Hepatocyte (in vitro differentiated cells): ENCODE results near the gene SLC44A1. TPM values are rescaled to one million over a fixed set of nuclear protein-coding genes. Genes with fewer than 3 reads are reported as not detected.

Experiments
- DNase-seq: peaks from one replicate; pipeline ENCODE4 v3.0.0-alpha.2; 2016; ENCODE audit warnings: low spot score
- H2AFZ ChIP-seq: fragments of 200-600 bp; sonication (generic); 2 replicates; pipeline ENCODE4 v1.6.0; 2016; ENCODE audit warnings: antibody characterized with exemption, mild to moderate bottlenecking
- H3K27ac ChIP-seq: fragments of 200-600 bp; sonication (generic); 2 replicates; pipeline ENCODE4 v1.5.1; 2016; ENCODE audit warnings: mild to moderate bottlenecking
- H3K27me3 ChIP-seq: fragments of 200-600 bp; sonication (generic); 2 replicates; pipeline ENCODE4 v1.6.1; 2016
- H3K36me3 ChIP-seq: fragments of 200-600 bp; sonication (generic); replicated peaks from 2 replicates; pipeline ENCODE4 v1.5.1; 2016; ENCODE audit warnings: low read depth; ENCODE audit not compliant: insufficient read depth
- H3K4me1 ChIP-seq: fragments of 200-600 bp; sonication (generic); 2 replicates; pipeline ENCODE4 v1.5.1; 2016; ENCODE audit warnings: mild to moderate bottlenecking, moderate library complexity; ENCODE audit not compliant: insufficient read depth
- H3K4me2 ChIP-seq: fragments of 200-600 bp; sonication (generic); 2 replicates; pipeline ENCODE4 v1.6.0; 2016
- H3K4me3 ChIP-seq: fragments of 200-600 bp; sonication (generic); 2 replicates; pipeline ENCODE4 v1.5.1; 2016; ENCODE audit warnings: mild to moderate bottlenecking
- H3K79me2 ChIP-seq: fragments of 200-600 bp; sonication (generic); 2 replicates; pipeline ENCODE4 v1.6.0; 2017; ENCODE audit warnings: mild to moderate bottlenecking
- H3K9me2 ChIP-seq: fragments of 200-600 bp; sonication (generic); replicated peaks from 2 replicates; pipeline ENCODE4 v1.6.0; 2017; ENCODE audit warnings: mild to moderate bottlenecking; ENCODE audit not compliant: insufficient read depth
- H3K9me3 ChIP-seq: fragments of 200-600 bp; sonication (generic); 2 replicates; pipeline ENCODE4 v1.5.1; 2016; ENCODE audit warnings: low read depth, mild to moderate bottlenecking
- H4K20me1 ChIP-seq: fragments of 200-600 bp; sonication (generic); 2 replicates; pipeline ENCODE4 v1.6.0; 2016; ENCODE audit warnings: mild to moderate bottlenecking; ENCODE audit not compliant: insufficient read depth, poor library complexity, severe bottlenecking
- CTCF ChIP-seq: fragments of 200-600 bp; sonication (generic); IDR thresholded peaks from 2 replicates; pipeline ENCODE4 v1.5.1; 2016; ENCODE audit warnings: antibody characterized with exemption, mild to moderate bottlenecking; ENCODE audit not compliant: poor library complexity
- EZH2 ChIP-seq: fragments of 200-600 bp; sonication (generic); IDR thresholded peaks from 2 replicates; pipeline ENCODE4 v1.6.1; 2016; ENCODE audit warnings: antibody characterized with exemption, mild to moderate bottlenecking, borderline replicate concordance
- EZH2phosphoT487 ChIP-seq: fragments of 200-600 bp; sonication (generic); IDR thresholded peaks from one replicate; pipeline ENCODE4 v1.6.1; 2018; ENCODE audit warnings: antibody characterized with exemption, mild to moderate bottlenecking, low read depth, moderate library complexity; ENCODE audit not compliant: unreplicated experiment, severe bottlenecking
- WGBS: methylation state at CpG from one replicate; pipeline ENCODE4 v1.1.6; 2016; ENCODE audit warnings: low lambda C conversion rate; ENCODE audit errors: missing lambda C conversion rate; 5-methylcytosine and 5-hydroxymethylcytosine counted together
- polyA plus RNA-seq: library from polyadenylated mRNA; unstranded; fragments of >200 nt; fragmentation: Nextera tagmentation; extraction: Ambion mirVana; gene quantifications from 2 replicates; pipeline ENCODE4 v1.2.1, GENCODE V29; 2016
- total RNA-seq: library from RNA; depleted of rRNA; stranded (reverse); fragments of >200 nt; gene quantifications from 2 replicates; pipeline ENCODE4 v1.2.3, GENCODE V29; 2014

SLC44A1 gene
- total and polyA plus RNA-seq, 2 experiments from 2014 or later, result 31.3 to 64.9 TPM

DNA sequence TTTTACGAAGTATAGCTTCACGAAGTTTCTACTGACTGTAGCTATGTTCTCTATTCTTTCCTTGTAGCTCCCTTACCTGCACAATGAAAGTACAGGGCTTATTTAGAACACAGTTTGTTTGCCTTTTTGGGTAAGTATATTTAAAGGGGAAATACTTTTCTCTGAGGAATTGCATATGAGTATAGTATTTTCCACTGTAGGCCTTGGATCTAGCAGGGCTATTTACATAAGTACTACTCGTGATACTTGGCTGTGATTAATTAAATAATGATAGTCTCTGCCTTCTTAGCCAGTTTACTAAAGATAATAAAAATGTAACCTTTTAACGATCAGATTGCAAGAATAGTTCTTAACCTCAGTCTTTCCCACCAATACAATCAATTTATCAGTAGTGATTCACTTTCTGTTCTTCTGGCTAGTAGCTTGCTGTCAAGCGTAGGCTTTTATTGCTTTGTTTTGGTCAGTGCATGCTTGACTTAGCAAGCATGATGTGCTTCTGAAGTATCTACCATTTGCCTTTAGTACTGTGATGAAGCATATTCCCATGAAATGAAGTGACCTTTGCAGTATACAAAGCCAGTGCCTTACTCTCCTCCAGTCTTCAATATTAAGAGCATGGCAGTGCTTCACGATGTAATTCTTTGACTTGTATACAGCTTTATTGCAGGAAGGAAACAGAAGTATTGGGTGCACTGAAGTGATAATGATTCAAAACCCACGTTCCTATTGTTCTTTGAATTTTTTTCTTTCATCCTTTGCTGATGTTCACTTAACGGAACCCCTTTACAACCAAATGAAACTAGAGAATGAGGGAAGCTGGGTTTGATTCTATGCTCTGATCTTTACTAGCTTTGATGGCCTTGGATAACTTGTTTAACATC lies 64.2 kb downstream of the SLC44A1 start:
- no peaks in the 10 kb centered on the region for H3K27me3 ChIP-seq
- no peaks in the 10 kb centered on the region for H3K36me3 ChIP-seq
- no peak for DNase-seq
- H4K20me1 ChIP-seq, result no peaks in the 10 kb centered on the region
- peaks cover 39% of the 10 kb centered on the region for H3K79me2 ChIP-seq
- TF ChIP-seq EZH2phosphoT487 (no peak), CTCF (no peak), EZH2 (no peak)
- H3K4me2 ChIP-seq, result no peak overlapping the region
- WGBS, result 82% methylated on average over 8 of the region's 8 CpGs
- H3K4me3 ChIP-seq, result no peak overlapping the region
- no peaks in the 10 kb centered on the region for H3K9me2 ChIP-seq
- H3K9me3 ChIP-seq, result no peaks in the 10 kb centered on the region
- peaks cover 5% of the 10 kb centered on the region for H3K4me1 ChIP-seq
- H2AFZ ChIP-seq, result no peak overlapping the region
- peak overlapping the region; percentile 29 for H3K27ac ChIP-seq

DNA sequence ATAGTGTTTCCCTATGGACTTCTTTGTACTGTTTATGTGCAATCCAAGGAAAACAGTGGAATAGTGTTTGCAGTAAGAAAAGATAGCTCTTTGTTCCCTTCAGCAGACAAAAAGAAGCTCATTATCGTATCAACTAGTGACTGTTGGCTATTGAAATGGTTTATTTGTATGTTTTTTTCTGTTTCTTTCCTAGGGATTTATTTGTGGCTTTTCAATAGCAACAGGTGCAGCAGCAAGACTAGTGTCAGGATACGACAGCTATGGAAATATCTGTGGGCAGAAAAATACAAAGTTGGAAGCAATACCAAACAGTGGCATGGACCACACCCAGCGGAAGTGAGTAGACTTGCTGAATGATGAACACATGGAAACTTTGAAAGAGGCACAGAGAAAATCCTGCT lies 65.1 kb downstream of the SLC44A1 start:
- Histone ChIP-seq H3K27me3 (no peaks in the 10 kb centered on the region), H3K4me2 (no peak overlapping the region), H3K9me2 (no peaks in the 10 kb centered on the region), H3K4me3 (no peak overlapping the region), H4K20me1 (no peaks in the 10 kb centered on the region), H3K79me2 (peaks cover 33% of the 10 kb centered on the region), H3K4me1 (peaks cover 5% of the 10 kb centered on the region), H3K27ac (no peak overlapping the region), H3K9me3 (no peaks in the 10 kb centered on the region), H2AFZ (no peak overlapping the region), H3K36me3 (no peaks in the 10 kb centered on the region)
- TF ChIP-seq CTCF, result no peak
- TF ChIP-seq EZH2, result no peak
- TF ChIP-seq EZH2phosphoT487, result no peak
- WGBS, result 95% methylated on average over 3 of the region's 3 CpGs
- DNase-seq, result no peak

GRCh38 chr9:105311306-105311705 lies 66.9 kb downstream of the SLC44A1 start:
- Histone ChIP-seq H3K79me2 (peaks cover 26% of the 10 kb centered on the region), H3K27ac (peak overlapping the region; percentile 60), H3K36me3 (no peaks in the 10 kb centered on the region), H3K27me3 (no peaks in the 10 kb centered on the region), H3K4me3 (no peak overlapping the region), H4K20me1 (no peaks in the 10 kb centered on the region), H3K4me2 (no peak overlapping the region), H3K4me1 (peaks cover 5% of the 10 kb centered on the region), H2AFZ (no peak overlapping the region), H3K9me2 (no peaks in the 10 kb centered on the region), H3K9me3 (no peaks in the 10 kb centered on the region)
- DNase-seq, result peak; percentile 38
- 81% methylated on average over 2 of the region's 2 CpGs for WGBS
- TF ChIP-seq CTCF (no peak), EZH2 (no peak), EZH2phosphoT487 (no peak)
